K562 (cell line): Measurements from ENCODE around the gene PTP4A2. TPM values are rescaled to one million over a fixed set of nuclear protein-coding genes. Genes with fewer than 3 reads are reported as not detected.

ENCODE experiments used
- CHCHD3 ChIP-seq: fragments of 250-450 bp; sonication (Bioruptor Pico); IDR thresholded peaks from 2 replicates; pipeline ENCODE4 v2.1.2; 2022; ENCODE audit warnings: mild to moderate bottlenecking
- CREB1 ChIP-seq, 2 experiments: sonication (generic) in 1 of 2; formaldehyde crosslinking in 1 of 2; IDR thresholded peaks; 2 replicates each; pipeline versions ENCODE4 v1.6.1 to v1.8.0; 2012 to 2022; ENCODE audit warnings: inconsistent platforms in 1 of 2, mild to moderate bottlenecking in 1 of 2, missing genetic modification reagents in 1 of 2, moderate library complexity in 1 of 2
- CREM ChIP-seq: IDR thresholded peaks from 2 replicates; pipeline ENCODE4 v1.6.1; 2014; ENCODE audit warnings: antibody characterized with exemption, low read depth
- ESRRB ChIP-seq: fragments of 250-450 bp; sonication (Bioruptor Pico); IDR thresholded peaks from 2 replicates; pipeline ENCODE4 v1.5.0; 2020; ENCODE audit warnings: mild to moderate bottlenecking, moderate library complexity, borderline replicate concordance
- HDAC8 ChIP-seq: fragments of 450-650 bp; IDR thresholded peaks from 2 replicates; pipeline ENCODE4 v1.6.1; 2016; ENCODE audit warnings: mild to moderate bottlenecking, missing genetic modification characterization, moderate library complexity, missing compliant biosample characterization
- PURB ChIP-seq: sonication (generic); formaldehyde crosslinking; IDR thresholded peaks from 2 replicates; pipeline ENCODE4 v1.9.0; 2021; ENCODE audit warnings: low read depth, mild to moderate bottlenecking, missing genetic modification reagents
- YBX1 ChIP-seq: fragments of 450-650 bp; IDR thresholded peaks from 2 replicates; pipeline ENCODE4 v1.7.1; 2016; ENCODE audit warnings: mild to moderate bottlenecking
- ZNF764 ChIP-seq: fragments of 250-450 bp; sonication (Bioruptor Pico); IDR thresholded peaks from 2 replicates; pipeline ENCODE4 v1.4.0; 2020; ENCODE audit warnings: low read depth, mild to moderate bottlenecking, moderate library complexity
- polyA plus RNA-seq, 8 experiments: library from polyadenylated mRNA; depleted of rRNA in 4 of 8; stranded (reverse) in 5 of 8; unstranded in 3 of 8; fragments of >200 nt; fragmentation: Nextera tagmentation in 2 of 8; fragmentation: Illumina TruSeq in 1 of 8; extraction: Ambion mirVana in 2 of 8; extraction: Trizol in 1 of 8; gene quantifications; 2 replicates each; pipeline versions ENCODE4 v1.2.1 to v1.2.3, GENCODE V29; 2011 to 2014; ENCODE audit warnings: inconsistent platforms in 1 of 8, missing spikeins in 1 of 8
- total RNA-seq, 7 experiments: library from RNA; depleted of rRNA in 6 of 7; stranded (reverse); fragments of >200 nt in 6 of 7; fragmentation: Illumina TruSeq in 2 of 7; extraction: Trizol in 2 of 7; gene quantifications; 2 replicates each; pipeline versions ENCODE4 v1.2.1 to v1.2.3, GENCODE V29; 2011 to 2021; ENCODE audit warnings: low replicate concordance in 1 of 7
- TF ChIP-seq, protein P1 (sequence below): fragments of 200-800 bp; sonication (Bioruptor generic); IDR thresholded peaks from 2 replicates; pipeline ENCODE4 v1.6.1; 2016; ENCODE audit warnings: missing genetic modification characterization, missing compliant biosample characterization
- TF ChIP-seq, protein P2 (sequence below): fragments of 450-650 bp; IDR thresholded peaks from 2 replicates; pipeline ENCODE4 v1.6.1; 2016; ENCODE audit warnings: mild to moderate bottlenecking, moderate library complexity

The PTP4A2 gene
- total and polyA plus RNA-seq, 9 of the 15 experiments (the other 6 are each of a cell fraction or from before 2014, with no cell fraction given), result 197 to 870 (median 480) TPM

DNA sequence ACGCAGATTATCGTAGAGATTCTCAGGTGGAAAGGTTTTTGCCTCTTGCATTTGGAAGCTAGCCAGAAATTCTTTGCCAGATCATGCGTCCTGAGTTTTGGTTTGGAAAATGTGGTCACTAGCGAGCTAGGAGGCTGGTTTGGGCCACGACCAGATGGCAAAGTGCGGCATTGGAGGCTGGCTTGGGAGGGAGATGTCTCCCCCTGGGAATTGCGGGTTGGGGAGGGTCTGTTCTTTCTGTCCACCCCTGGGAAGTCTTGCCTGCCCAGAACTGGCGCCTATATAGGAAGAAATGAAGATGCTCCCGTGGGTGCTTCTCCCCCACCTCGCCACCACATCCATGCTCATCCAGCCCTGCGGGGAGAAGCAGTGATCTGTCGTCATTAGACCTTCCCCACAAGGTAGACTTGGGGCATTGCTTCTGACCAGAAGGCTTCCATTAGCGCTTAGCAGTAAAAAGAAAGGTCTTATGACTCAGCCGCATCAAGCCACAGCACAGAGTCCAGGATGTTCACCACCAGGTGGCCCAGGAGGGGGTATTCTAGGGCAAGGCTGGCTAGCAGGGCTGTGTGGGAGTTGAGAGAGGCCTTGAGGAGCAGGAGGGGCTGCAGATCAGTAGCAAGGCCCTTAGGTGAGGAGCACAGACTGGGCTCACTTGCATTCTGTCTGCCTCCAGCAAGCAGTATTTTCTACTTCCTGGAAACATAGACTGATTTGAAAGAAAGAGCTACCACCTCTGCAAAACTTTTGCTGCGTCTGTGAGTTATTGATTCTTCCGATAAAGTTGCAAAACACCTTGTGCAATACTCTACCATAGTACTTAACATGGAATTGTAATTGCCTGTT lies 1.5 kb upstream of the PTP4A2 start (continued):
- TF ChIP-seq CREB1 (IDR thresholded peaks at IDR 0.05), result no peak
- no peak; the same call in 1 of the 2 replicates for TF ChIP-seq CREB1 (CRISPR knock-in tag; IDR thresholded peaks at IDR 0.05)
- TF ChIP-seq ZNF764 (CRISPR knock-in tag), result no peak
- TF ChIP-seq CREM, result peak; percentile 55; the same call in 1 of the 2 replicates
- TF ChIP-seq YBX1, result no peak
- no peak for TF ChIP-seq PURB (CRISPR knock-in tag)
- TF ChIP-seq HDAC8, result no peak
- TF ChIP-seq, protein P1, sequence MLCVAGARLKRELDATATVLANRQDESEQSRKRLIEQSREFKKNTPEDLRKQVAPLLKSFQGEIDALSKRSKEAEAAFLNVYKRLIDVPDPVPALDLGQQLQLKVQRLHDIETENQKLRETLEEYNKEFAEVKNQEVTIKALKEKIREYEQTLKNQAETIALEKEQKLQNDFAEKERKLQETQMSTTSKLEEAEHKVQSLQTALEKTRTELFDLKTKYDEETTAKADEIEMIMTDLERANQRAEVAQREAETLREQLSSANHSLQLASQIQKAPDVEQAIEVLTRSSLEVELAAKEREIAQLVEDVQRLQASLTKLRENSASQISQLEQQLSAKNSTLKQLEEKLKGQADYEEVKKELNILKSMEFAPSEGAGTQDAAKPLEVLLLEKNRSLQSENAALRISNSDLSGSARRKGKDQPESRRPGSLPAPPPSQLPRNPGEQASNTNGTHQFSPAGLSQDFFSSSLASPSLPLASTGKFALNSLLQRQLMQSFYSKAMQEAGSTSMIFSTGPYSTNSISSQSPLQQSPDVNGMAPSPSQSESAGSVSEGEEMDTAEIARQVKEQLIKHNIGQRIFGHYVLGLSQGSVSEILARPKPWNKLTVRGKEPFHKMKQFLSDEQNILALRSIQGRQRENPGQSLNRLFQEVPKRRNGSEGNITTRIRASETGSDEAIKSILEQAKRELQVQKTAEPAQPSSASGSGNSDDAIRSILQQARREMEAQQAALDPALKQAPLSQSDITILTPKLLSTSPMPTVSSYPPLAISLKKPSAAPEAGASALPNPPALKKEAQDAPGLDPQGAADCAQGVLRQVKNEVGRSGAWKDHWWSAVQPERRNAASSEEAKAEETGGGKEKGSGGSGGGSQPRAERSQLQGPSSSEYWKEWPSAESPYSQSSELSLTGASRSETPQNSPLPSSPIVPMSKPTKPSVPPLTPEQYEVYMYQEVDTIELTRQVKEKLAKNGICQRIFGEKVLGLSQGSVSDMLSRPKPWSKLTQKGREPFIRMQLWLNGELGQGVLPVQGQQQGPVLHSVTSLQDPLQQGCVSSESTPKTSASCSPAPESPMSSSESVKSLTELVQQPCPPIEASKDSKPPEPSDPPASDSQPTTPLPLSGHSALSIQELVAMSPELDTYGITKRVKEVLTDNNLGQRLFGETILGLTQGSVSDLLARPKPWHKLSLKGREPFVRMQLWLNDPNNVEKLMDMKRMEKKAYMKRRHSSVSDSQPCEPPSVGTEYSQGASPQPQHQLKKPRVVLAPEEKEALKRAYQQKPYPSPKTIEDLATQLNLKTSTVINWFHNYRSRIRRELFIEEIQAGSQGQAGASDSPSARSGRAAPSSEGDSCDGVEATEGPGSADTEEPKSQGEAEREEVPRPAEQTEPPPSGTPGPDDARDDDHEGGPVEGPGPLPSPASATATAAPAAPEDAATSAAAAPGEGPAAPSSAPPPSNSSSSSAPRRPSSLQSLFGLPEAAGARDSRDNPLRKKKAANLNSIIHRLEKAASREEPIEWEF, result 0 out of 2 replicates have a peak, but pooled peaks have one; percentile 10
- TF ChIP-seq CHCHD3 (CRISPR knock-in tag), result no peak
- TF ChIP-seq, protein P2, sequence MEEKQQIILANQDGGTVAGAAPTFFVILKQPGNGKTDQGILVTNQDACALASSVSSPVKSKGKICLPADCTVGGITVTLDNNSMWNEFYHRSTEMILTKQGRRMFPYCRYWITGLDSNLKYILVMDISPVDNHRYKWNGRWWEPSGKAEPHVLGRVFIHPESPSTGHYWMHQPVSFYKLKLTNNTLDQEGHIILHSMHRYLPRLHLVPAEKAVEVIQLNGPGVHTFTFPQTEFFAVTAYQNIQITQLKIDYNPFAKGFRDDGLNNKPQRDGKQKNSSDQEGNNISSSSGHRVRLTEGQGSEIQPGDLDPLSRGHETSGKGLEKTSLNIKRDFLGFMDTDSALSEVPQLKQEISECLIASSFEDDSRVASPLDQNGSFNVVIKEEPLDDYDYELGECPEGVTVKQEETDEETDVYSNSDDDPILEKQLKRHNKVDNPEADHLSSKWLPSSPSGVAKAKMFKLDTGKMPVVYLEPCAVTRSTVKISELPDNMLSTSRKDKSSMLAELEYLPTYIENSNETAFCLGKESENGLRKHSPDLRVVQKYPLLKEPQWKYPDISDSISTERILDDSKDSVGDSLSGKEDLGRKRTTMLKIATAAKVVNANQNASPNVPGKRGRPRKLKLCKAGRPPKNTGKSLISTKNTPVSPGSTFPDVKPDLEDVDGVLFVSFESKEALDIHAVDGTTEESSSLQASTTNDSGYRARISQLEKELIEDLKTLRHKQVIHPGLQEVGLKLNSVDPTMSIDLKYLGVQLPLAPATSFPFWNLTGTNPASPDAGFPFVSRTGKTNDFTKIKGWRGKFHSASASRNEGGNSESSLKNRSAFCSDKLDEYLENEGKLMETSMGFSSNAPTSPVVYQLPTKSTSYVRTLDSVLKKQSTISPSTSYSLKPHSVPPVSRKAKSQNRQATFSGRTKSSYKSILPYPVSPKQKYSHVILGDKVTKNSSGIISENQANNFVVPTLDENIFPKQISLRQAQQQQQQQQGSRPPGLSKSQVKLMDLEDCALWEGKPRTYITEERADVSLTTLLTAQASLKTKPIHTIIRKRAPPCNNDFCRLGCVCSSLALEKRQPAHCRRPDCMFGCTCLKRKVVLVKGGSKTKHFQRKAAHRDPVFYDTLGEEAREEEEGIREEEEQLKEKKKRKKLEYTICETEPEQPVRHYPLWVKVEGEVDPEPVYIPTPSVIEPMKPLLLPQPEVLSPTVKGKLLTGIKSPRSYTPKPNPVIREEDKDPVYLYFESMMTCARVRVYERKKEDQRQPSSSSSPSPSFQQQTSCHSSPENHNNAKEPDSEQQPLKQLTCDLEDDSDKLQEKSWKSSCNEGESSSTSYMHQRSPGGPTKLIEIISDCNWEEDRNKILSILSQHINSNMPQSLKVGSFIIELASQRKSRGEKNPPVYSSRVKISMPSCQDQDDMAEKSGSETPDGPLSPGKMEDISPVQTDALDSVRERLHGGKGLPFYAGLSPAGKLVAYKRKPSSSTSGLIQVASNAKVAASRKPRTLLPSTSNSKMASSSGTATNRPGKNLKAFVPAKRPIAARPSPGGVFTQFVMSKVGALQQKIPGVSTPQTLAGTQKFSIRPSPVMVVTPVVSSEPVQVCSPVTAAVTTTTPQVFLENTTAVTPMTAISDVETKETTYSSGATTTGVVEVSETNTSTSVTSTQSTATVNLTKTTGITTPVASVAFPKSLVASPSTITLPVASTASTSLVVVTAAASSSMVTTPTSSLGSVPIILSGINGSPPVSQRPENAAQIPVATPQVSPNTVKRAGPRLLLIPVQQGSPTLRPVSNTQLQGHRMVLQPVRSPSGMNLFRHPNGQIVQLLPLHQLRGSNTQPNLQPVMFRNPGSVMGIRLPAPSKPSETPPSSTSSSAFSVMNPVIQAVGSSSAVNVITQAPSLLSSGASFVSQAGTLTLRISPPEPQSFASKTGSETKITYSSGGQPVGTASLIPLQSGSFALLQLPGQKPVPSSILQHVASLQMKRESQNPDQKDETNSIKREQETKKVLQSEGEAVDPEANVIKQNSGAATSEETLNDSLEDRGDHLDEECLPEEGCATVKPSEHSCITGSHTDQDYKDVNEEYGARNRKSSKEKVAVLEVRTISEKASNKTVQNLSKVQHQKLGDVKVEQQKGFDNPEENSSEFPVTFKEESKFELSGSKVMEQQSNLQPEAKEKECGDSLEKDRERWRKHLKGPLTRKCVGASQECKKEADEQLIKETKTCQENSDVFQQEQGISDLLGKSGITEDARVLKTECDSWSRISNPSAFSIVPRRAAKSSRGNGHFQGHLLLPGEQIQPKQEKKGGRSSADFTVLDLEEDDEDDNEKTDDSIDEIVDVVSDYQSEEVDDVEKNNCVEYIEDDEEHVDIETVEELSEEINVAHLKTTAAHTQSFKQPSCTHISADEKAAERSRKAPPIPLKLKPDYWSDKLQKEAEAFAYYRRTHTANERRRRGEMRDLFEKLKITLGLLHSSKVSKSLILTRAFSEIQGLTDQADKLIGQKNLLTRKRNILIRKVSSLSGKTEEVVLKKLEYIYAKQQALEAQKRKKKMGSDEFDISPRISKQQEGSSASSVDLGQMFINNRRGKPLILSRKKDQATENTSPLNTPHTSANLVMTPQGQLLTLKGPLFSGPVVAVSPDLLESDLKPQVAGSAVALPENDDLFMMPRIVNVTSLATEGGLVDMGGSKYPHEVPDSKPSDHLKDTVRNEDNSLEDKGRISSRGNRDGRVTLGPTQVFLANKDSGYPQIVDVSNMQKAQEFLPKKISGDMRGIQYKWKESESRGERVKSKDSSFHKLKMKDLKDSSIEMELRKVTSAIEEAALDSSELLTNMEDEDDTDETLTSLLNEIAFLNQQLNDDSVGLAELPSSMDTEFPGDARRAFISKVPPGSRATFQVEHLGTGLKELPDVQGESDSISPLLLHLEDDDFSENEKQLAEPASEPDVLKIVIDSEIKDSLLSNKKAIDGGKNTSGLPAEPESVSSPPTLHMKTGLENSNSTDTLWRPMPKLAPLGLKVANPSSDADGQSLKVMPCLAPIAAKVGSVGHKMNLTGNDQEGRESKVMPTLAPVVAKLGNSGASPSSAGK, result no peak; the same call in 1 of the 2 replicates
- no peak for TF ChIP-seq ESRRB (CRISPR knock-in tag)
